ENCODE measurements around the gene PIGC. TPM values are rescaled to one million over a fixed set of nuclear protein-coding genes. Genes with fewer than 3 reads are reported as not detected.

Gene PIGC
- total RNA-seq, 1 experiment from 2014 or later = 29.2 TPM

DNA sequence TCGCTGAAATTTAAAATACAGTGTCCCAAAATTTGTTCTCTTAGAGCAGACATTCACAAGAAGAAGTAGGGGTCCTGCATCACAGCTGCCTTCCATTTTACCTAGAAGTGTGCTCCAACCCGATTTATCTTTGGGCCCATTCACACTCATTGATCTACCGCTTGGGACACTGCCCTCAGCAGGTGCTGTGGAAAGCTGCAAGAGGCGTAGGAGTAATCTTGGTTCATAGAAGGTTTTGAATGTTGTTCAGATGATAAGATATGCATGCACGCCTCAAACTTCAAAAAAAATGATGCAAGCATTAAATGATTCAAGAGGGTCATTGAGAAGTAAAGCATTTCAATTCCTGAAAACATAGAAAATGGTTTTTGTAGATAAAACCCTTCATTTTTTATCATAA lies 42.0 kb downstream of the PIGC start:
- H3K4me3 Mint-ChIP-seq (ENCODE audit: low read depth, unreplicated experiment) = no peak overlapping the region
- H3K27me3 Mint-ChIP-seq (ENCODE audit: unreplicated experiment) = no peaks in the 10 kb centered on the region
- H3K27ac Mint-ChIP-seq (ENCODE audit: unreplicated experiment) = no peak overlapping the region
- intact Hi-C loops (cut with micrococcal nuclease; ENCODE audit: unreplicated experiment) = no loop called here
- CTCF ChIA-PET = no interaction called here
- DNase-seq = no peak
- BruUV-seq (replicated peaks) = no TSS peak
- H3K4me1 Mint-ChIP-seq (ENCODE audit: low read depth, unreplicated experiment) = peaks cover 37% of the 10 kb centered on the region
- TF ChIP-seq CTCF (IDR thresholded peaks at IDR 0.05; ENCODE audit: unreplicated experiment) = no peak
- H3K36me3 Mint-ChIP-seq (ENCODE audit: insufficient read depth, unreplicated experiment) = peaks cover 7% of the 10 kb centered on the region
- no peaks in the 10 kb centered on the region for H3K9me3 Mint-ChIP-seq (ENCODE audit: low read depth, unreplicated experiment)

GRCh38 chr1:172401477-172401876 lies 42.4 kb downstream of the PIGC start:
- peaks cover 37% of the 10 kb centered on the region for H3K4me1 Mint-ChIP-seq (ENCODE audit: low read depth, unreplicated experiment)
- intact Hi-C loops (cut with micrococcal nuclease; ENCODE audit: unreplicated experiment) = no loop called here
- no peak for TF ChIP-seq CTCF (IDR thresholded peaks at IDR 0.05; ENCODE audit: unreplicated experiment)
- H3K9me3 Mint-ChIP-seq (ENCODE audit: low read depth, unreplicated experiment) = no peaks in the 10 kb centered on the region
- H3K27ac Mint-ChIP-seq (ENCODE audit: unreplicated experiment) = no peak overlapping the region
- H3K27me3 Mint-ChIP-seq (ENCODE audit: unreplicated experiment) = no peaks in the 10 kb centered on the region
- H3K36me3 Mint-ChIP-seq (ENCODE audit: insufficient read depth, unreplicated experiment) = peaks cover 7% of the 10 kb centered on the region
- BruUV-seq (replicated peaks) = no TSS peak
- DNase-seq = no peak
- H3K4me3 Mint-ChIP-seq (ENCODE audit: low read depth, unreplicated experiment) = no peak overlapping the region
- CTCF ChIA-PET = no interaction called here

DNA sequence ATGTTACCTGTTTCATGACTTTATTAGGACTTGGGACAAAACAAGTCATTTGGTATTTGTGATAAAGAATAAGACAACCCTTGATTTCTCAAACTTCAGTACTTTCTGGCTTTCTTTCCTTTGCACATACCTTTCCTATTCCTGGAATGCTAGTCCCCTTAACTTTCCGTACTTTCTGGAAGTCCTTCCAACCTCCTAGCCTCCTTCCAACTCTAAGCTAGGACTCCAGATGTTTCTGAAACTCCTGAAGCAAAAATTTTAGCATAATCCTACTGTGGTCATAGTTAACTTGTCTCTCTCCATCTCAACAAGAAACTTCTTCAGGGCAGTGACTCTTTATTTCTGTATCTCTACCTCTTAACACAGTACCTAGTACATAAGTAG lies 43.2 kb downstream of the PIGC start:
- intact Hi-C loops (cut with micrococcal nuclease; ENCODE audit: unreplicated experiment) = no loop called here
- H3K4me1 Mint-ChIP-seq (ENCODE audit: low read depth, unreplicated experiment) = peaks cover 37% of the 10 kb centered on the region

GRCh38 chr1:172399756-172400721 lies 43.8 kb downstream of the PIGC start:
- peak overlapping the region; percentile 76 for H3K27ac Mint-ChIP-seq (ENCODE audit: unreplicated experiment)
- CTCF ChIA-PET = interaction anchor here (0.7 to 2.3 kb wide), 22 partner anchors 17 to 867 kb away, joined by 3 to 18 read pairs (median 4); no protein-coding TSS in a partner anchor
- BruUV-seq (replicated peaks) = no TSS peak
- H3K9me3 Mint-ChIP-seq (ENCODE audit: low read depth, unreplicated experiment) = no peaks in the 10 kb centered on the region
- no peaks in the 10 kb centered on the region for H3K27me3 Mint-ChIP-seq (ENCODE audit: unreplicated experiment)
- H3K36me3 Mint-ChIP-seq (ENCODE audit: insufficient read depth, unreplicated experiment) = peaks cover 7% of the 10 kb centered on the region
- DNase-seq = no peak
- H3K4me1 Mint-ChIP-seq (ENCODE audit: low read depth, unreplicated experiment) = peaks cover 40% of the 10 kb centered on the region
- intact Hi-C loops (cut with micrococcal nuclease; ENCODE audit: unreplicated experiment) = loop anchor here (1.0 to 10.0 kb wide), 9 partner anchors 40 to 595 kb away; no protein-coding TSS in a partner anchor
- TF ChIP-seq CTCF (IDR thresholded peaks at IDR 0.05; ENCODE audit: unreplicated experiment) = no peak
- no peak overlapping the region for H3K4me3 Mint-ChIP-seq (ENCODE audit: low read depth, unreplicated experiment)

More for the DNA sequence above, 43.2 kb downstream of the PIGC start:
- CTCF ChIA-PET = no interaction called here
- Mint-ChIP-seq H3K27ac (ENCODE audit: unreplicated experiment) (peak overlapping the region; percentile 28), H3K9me3 (ENCODE audit: low read depth, unreplicated experiment) (no peaks in the 10 kb centered on the region), H3K4me3 (ENCODE audit: low read depth, unreplicated experiment) (no peak overlapping the region), H3K27me3 (ENCODE audit: unreplicated experiment) (no peaks in the 10 kb centered on the region), H3K36me3 (ENCODE audit: insufficient read depth, unreplicated experiment) (peaks cover 7% of the 10 kb centered on the region)
- no peak for DNase-seq
- TF ChIP-seq CTCF (IDR thresholded peaks at IDR 0.05; ENCODE audit: unreplicated experiment) = no peak
- no TSS peak for BruUV-seq (replicated peaks)
